Islet of Langerhans (tissue), 1 donor: Measurements from ENCODE around the gene PCDH1.
"Not testable (repeated sequence)": the region's sequence is repeated elsewhere in the genome, so short reads cannot be mapped to it uniquely, and the experiment has no call there.

Source experiments
- FAIRE-seq: peaks from one replicate; lab custom pipeline; 2011; peaks lifted over from hg19 to GRCh38; lab: Jason Lieb, UNC

Gene PCDH1

DNA sequence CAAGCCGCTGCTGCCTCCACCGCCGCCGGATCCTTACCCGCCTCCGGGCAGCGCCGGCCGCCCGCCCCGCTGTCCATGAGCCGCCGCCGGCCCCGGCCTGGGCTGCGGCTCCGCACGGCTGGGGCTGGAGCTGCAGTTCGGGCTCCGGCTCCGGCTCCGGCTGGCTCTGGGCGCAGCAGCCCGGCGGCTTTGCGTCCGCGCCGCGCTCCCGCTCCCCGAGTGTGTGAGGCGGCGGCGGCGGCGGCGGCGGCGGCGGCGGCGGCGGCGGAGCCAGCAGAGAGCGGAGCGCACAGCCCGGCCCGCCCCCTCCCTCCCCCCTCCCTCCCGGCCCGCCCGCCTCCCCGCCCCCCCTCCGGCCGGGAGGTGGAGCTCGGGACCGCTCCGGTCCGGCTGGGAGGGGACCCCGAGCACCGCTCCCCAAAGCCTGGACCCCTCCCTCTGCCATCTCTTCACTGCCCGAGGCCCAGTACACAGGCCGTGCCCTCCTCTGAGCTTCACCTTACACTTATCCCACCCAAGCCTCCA lies at the start of gene PCDH1:
PCDH1 (minus strand) TSS at position 225 of the 525 bp plus-strand sequence; CDS start at position 77, 148 bp downstream.
- FAIRE-seq: no peak

GRCh38 chr5:141926434-141926833 lies 48.2 kb upstream of the PCDH1 start:
- no peak for FAIRE-seq

- no peak for FAIRE-seq
Observed at GRCh38 chr5:141923448-141924313, 45.5 kb upstream of the PCDH1 start, which contains the start of gene DELE1. DELE1 (plus strand) TSS chr5:141923871; CDS start chr5:141923942, 71 bp downstream.

DNA sequence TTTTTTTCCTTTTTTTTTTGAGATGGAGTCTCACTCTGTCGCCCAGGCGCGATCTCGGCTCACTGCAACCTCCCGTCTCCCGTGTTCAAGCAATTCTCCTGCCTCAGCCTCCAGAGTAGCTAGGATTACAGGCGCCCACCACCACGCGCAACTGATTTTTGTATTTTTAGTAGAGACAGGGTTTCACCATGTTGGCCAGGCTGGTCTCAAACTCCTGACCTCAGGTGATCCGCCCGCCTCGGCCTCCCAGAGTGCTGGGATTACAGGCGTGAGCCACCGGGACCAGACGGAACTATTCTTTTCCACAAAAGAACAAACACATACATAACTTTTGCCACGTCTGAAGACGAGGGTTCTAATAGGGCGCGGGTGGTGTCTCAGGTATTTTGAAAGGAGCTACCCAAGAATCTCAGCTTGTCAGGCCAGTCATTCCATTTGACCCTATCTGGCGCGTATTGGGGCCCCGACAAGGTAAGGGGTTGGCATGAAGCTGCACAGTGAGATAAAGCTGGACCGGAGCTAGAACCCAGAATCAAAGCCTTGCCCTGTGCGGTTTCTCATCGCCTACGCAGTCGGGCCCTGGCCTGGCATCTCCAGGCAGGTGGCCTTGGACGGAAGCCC lies 44.7 kb upstream of the PCDH1 start:
- FAIRE-seq: not testable (repeated sequence)

DNA sequence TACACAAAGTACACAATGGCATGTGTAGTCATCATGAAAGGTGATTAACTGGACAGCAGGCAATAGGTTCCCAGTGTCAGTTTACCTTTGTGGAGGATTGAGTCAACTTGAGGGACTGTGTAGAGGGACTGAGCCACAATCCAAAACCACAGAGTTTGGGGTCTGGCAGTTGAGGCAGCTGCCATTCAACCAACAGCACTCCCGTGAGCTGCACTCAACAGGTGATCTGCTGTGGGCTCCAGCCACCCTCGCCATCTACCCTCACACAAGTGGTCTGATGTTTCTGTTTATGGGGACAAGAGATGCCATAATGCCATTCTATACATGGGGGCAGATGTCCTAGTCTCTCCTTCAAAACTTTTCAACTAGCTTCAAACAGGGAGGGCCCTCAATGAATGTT lies 42.6 kb upstream of the PCDH1 start:
- FAIRE-seq: no peak

DNA sequence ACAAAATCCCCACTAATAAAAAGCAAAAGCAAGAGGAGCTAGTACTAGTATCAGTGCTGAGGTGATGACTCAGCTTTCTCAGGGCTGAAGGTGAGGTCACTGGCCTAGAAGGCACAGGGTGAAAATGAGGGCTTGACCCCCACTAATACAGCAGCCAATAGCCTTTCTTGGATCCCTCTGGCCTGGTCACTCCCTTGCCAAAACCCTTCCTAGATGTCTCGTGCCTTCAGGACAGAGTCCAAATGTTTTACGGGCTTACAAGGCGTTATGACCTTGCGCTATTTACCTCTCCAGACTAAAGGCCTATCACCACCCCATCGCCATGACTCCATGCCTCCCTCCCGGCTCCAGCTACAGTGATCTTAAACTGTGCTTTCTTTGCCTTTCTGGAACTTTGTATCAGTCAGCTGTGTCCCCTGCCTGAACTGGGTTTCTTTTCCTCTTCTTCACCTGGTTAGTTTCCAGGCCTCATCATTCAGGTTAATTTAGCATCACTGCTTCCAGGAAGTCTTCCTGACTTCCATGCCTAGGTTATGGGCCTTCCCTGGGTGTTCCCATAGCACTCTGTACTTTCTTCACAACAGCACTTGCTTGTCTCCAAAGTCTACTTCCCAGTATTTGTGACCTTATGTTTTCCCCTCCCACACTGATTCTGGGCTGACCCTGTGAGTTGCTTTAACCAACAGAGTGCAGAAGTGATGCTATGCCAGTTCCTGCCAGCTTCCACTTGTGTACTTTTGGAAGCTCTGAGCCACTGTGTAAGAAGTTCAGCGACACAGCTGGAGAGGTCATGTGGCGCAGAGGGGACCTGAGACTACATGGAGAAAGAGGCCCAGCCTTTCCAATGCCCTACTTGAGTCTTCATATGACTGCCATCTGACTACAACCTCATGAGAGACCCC lies 41.3 kb upstream of the PCDH1 start:
- no peak for FAIRE-seq

GRCh38 chr5:141917760-141918159 lies 39.5 kb upstream of the PCDH1 start:
- no peak for FAIRE-seq

DNA sequence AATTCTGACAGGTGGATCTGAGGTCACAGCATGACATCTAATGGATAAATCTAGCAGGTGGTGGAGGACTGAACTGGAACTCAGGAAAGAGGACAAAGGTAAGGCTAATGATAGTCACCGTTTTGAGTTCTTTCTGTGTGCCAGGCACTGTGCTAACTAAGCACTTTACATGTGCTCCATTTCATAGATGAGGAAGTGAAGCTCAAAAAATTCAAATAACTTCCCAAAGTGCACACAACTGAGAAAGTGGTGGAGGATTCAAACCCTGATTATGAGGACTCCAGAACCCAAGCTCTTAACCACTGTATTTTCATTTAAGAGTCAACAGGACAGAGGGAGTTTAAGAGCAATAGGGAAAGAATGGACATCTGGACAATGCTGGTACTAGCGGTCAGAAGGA lies 38.3 kb upstream of the PCDH1 start:
- no peak for FAIRE-seq

- no peak for FAIRE-seq
Observed at GRCh38 chr5:141915881-141916336, 37.7 kb upstream of the PCDH1 start.

- no peak for FAIRE-seq
Observed at GRCh38 chr5:141914797-141915196, 36.6 kb upstream of the PCDH1 start.

DNA sequence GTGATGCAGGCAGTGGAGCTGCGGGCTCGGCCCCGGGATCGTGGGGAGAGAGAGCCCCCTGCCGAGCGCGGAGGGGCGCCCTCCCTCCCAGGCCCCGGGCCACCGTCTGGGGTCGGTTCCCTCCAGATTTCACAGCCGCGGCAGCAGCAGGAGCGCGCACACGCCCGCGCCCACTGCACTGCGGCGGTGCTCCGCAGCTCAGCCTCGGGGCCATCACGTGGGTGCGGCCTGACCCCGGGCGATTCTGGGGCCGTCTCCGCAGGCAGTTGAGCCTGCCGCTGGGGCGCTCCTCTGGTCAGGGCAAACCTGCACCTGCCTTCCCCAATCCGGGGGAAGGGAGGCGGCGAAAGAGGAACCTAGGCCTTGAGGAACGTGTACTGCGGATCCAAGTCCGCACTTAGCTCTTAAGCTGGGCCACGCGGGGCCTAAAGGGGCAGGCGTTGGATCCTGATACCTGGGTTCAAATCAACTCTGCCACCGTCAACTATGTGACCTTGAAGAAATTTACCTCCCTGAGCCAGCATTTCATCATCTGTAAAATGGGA lies 36.1 kb upstream of the PCDH1 start:
- no peak for FAIRE-seq

- no peak for FAIRE-seq
Observed at GRCh38 chr5:141913560-141914198, 35.5 kb upstream of the PCDH1 start.

DNA sequence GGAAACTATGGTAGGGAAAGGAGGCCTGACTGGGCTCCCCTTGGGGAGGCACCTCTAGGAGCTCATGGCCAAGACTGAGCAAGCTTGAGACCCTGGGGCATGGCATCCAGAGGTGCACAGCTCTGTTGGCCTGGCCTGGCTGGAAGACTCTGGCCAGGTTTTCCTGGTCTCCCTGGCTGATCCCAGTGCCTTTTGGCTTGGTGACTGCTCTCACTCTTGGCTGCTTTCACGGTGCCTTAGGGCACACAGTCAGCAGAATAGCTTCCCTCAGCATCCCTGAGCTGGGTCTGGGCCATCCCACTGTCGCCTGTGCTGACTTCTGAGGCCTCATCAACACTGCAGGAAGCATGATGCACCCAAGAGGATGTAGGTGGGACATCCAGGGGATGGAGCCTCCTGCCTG lies 32.1 kb upstream of the PCDH1 start:
- FAIRE-seq: no peak

GRCh38 chr5:141909212-141909611 lies 31.0 kb upstream of the PCDH1 start:
- FAIRE-seq: no peak

DNA sequence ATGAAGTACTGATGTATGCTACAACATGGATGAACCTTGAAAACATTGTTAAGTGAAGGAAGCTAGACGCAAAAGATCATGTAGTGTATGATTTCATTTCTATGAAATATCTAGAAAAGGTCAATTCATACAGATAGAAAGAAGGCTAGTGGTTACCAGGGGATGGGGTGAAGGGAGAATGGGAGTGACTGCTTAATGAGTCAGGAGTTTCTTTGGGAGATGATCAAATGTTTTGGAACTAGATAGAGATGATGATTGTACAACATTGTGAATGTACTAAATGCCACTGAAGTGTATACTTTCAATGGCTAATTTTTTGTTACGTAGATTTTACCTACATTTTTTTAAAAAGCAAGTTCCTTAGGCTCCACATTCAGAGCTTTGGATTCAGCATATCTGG lies 30.6 kb upstream of the PCDH1 start:
- no peak for FAIRE-seq

DNA sequence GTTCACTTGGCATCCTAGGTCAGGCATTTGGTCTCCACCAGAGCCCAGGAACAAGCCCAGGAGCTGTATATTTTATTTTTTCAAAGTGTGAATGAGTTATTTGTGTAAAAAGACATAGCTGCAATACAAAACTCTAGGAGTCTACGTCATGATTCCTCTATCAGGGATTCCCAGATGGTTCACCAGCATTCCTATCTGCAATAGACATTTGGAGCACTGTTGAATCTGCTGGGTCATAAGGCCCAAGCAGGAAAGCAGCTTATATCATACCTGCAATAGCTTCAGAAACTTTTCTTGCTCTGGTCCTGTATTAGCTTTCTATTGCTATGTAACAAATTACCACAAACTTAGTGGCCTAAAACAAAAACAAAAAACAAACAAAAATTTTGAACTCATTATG lies 28.8 kb upstream of the PCDH1 start:
- FAIRE-seq: no peak

DNA sequence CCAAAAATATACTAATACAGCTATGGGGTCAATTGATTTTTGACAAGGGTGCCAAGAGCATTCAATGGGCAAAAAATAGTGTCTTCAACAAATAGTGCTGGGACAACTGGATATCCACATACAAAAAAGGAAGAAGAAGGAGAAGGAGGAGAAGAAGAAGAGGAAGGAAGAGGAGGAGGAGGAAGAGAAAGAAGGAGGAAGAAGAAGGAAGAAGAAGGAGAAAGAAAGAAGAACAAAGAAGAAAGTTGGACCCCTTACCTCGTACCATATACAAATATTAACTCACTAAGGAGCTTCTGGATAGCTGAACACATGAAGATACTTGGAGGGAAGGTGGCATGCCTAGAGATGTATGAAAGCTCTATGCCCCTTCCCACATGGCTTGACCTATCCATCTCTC lies 28.3 kb upstream of the PCDH1 start:
- FAIRE-seq: no peak

GRCh38 chr5:141904551-141904950 lies 26.3 kb upstream of the PCDH1 start:
- no peak for FAIRE-seq

DNA sequence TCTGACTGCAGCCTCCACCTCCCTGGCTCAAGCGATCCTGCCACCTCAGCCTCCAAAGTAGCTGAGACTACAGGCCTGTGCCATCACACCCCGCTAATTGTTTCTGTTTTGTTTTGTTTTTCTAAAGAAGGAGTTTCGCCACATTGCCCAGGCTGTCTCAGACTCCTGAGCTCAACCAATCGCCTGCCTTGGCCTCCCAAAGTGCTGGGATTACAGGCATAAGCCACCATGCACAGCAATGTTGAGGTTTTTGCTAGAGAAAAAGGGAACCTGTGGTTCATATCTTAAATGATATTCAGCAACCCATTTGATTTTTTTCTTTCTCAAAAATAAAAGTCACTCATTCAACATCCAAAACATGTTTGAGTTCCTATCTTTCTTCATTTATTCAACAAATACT lies 25.1 kb upstream of the PCDH1 start:
- FAIRE-seq: no peak

DNA sequence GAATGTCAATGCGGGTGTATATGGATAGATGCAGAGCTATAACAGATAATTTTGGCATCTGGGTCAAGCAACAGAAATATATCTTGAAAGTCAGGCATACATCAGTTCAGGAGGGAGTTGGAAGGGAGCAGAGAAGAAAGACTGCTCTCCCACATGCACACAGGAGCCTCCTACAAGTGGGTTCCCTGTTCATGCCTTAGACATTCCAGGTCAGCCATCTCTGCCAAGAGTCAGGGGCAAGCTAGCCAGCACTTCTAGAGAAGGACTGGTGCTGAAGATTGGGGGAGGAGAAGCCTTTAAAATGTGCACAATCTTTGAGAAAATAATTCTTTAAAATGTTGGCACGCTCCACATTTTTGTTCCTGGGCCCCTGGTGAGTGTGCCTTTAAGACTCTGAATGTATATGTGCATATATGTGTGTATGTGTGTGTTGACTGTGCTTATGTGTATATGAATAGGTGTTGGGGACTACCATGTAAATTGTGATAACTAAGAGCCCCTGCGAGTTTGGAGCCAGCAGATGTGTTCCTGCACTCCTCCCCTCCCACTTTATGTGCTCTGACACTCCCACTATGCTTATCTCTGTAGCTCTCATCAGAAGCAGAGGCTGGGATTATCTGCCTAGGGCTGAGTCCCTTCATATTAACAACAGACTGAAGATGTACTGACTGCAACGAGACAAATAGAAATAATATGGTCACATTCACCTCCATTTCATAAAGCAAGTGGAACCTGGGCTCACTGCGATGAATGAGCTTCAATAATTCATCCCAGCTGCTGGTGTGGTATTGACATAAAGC lies 24.0 kb upstream of the PCDH1 start:
- FAIRE-seq: no peak
